ENCODE data around the gene ICAM1.

The ICAM1 gene

DNA sequence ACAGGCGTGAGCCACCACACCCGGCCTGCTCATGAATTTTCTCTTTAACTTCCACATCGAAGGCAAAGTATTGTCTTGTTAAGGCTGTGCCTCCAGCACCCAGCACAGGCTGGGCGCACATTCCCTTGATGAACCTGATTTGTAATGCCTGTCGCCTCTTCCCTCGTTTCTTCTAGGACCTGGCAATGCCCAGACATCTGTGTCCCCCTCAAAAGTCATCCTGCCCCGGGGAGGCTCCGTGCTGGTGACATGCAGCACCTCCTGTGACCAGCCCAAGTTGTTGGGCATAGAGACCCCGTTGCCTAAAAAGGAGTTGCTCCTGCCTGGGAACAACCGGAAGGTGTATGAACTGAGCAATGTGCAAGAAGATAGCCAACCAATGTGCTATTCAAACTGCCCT is 3.7 kb downstream of the ICAM1 start:
- Histone ChIP-seq H3K79me2 (ENCODE audit: control insufficient read depth, insufficient read depth, low read length, poor library complexity) (no peaks in the 10 kb centered on the region), H4K91ac (ENCODE audit: low read depth, low read length) (no peak overlapping the region), H4K12ac (ENCODE audit: low read depth, low read length) (no peak overlapping the region), H3K36me3 (ENCODE audit: control insufficient read depth in 1 of 2, insufficient read depth in 2 of 2, low read length in 2 of 2) (no peaks in the 10 kb centered on the region), H3K79me1 (ENCODE audit: low read length) (peaks cover 2% of the 10 kb centered on the region), H3K18ac (ENCODE audit: low read length) (no peak overlapping the region), H2AFZ (ENCODE audit: insufficient read depth, low read length, poor library complexity) (no peak overlapping the region), H2BK5ac (ENCODE audit: low read depth, low read length, poor library complexity) (no peak overlapping the region), H3K27ac (ENCODE audit: low read depth, low read length) (no peak overlapping the region), H3K4me1 (ENCODE audit: control insufficient read depth in 1 of 2, insufficient read depth in 2 of 2, low read length in 2 of 2) (peaks cover 13 to 14% of the 10 kb centered on the region in 2 experiments), H3K4me2 (ENCODE audit: low read length) (no peak overlapping the region), H3K9ac (ENCODE audit: low read length) (no peak overlapping the region), H3K23ac (ENCODE audit: low read length) (no peak overlapping the region), H2BK12ac (ENCODE audit: low read length) (no peak overlapping the region), H3K4ac (ENCODE audit: low read depth, low read length) (no peak overlapping the region), H4K8ac (ENCODE audit: low read depth, low read length) (no peak overlapping the region), H2AK5ac (ENCODE audit: low read length) (no peak overlapping the region), H3K27me3 (ENCODE audit: insufficient read depth, low read length) (no peaks in the 10 kb centered on the region), H3K4me3 (ENCODE audit: low read depth, low read length) (no peak overlapping the region), H2BK120ac (ENCODE audit: insufficient read depth, low read length, poor library complexity) (no peak overlapping the region), H3K9me3 (ENCODE audit: insufficient read depth, low read depth, low read length) (no peaks in the 10 kb centered on the region), H3K14ac (ENCODE audit: low read length) (no peak overlapping the region)
- WGBS (ENCODE audit: extremely low coverage, insufficient coverage, insufficient read length), result no CpG with 5 or more reads among the region's 10 CpGs
- DNase-seq, result no peak

DNA sequence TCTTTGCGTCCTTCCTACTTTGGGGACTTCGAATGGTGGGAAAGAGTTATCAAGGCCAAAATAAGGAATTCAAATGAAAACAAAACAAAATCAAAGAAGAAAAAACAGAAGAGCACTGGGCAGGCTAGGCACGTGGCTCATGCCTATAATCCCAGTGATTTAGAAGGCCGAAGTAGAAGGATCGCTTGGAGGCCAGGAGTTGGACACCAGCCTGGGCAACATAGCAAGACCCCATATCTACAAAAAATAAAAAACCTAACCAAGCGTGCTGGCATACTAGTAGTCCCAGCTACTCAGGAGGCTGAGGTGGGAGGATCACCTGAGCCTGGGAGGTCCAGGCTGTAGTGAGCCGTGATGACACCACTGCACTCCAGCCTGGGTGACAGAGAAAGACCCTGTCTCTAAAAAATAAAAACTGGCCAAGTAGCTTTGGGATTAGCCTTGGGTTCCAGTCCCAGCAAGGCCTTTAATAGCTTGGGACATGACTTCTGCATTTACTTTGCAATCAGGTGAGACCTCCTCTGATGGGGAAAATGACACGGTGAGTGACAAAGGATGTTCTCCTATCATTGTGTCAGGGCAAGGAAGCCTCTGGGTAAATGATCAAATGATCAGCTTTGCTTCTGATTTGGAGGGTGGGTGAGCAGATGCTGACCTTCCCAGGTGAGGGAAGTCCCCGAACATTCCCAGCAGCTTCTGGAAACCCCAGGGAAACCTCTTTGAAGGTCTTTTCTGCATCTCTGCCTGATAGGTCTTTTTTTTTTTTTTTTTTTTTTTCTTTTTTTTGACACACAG is 7.1 kb downstream of the ICAM1 start:
- Histone ChIP-seq H2AFZ (ENCODE audit: insufficient read depth, low read length, poor library complexity) (no peak overlapping the region), H3K27me3 (ENCODE audit: insufficient read depth, low read length) (no peaks in the 10 kb centered on the region), H3K4ac (ENCODE audit: low read depth, low read length) (no peak overlapping the region), H3K79me2 (ENCODE audit: control insufficient read depth, insufficient read depth, low read length, poor library complexity) (no peaks in the 10 kb centered on the region), H3K14ac (ENCODE audit: low read length) (no peak overlapping the region), H2AK5ac (ENCODE audit: low read length) (no peak overlapping the region), H3K4me2 (ENCODE audit: low read length) (no peak overlapping the region), H3K27ac (ENCODE audit: low read depth, low read length) (no peak overlapping the region), H3K4me3 (ENCODE audit: low read depth, low read length) (no peak overlapping the region), H3K9ac (ENCODE audit: low read length) (no peak overlapping the region), H3K4me1 (ENCODE audit: control insufficient read depth in 1 of 2, insufficient read depth in 2 of 2, low read length in 2 of 2) (no peaks in the 10 kb centered on the region), H2BK120ac (ENCODE audit: insufficient read depth, low read length, poor library complexity) (no peak overlapping the region), H4K8ac (ENCODE audit: low read depth, low read length) (no peak overlapping the region), H3K79me1 (ENCODE audit: low read length) (no peaks in the 10 kb centered on the region), H2BK12ac (ENCODE audit: low read length) (no peak overlapping the region), H4K12ac (ENCODE audit: low read depth, low read length) (no peak overlapping the region), H3K9me3 (ENCODE audit: insufficient read depth, low read depth, low read length) (no peaks in the 10 kb centered on the region), H2BK5ac (ENCODE audit: low read depth, low read length, poor library complexity) (no peak overlapping the region), H4K91ac (ENCODE audit: low read depth, low read length) (no peak overlapping the region), H3K18ac (ENCODE audit: low read length) (no peak overlapping the region), H3K36me3 (ENCODE audit: control insufficient read depth in 1 of 2, insufficient read depth in 2 of 2, low read length in 2 of 2) (no peaks in the 10 kb centered on the region), H3K23ac (ENCODE audit: low read length) (no peak overlapping the region)
- no peak for DNase-seq
- WGBS (ENCODE audit: extremely low coverage, insufficient coverage, insufficient read length), result no CpG with 5 or more reads among the region's 9 CpGs

DNA sequence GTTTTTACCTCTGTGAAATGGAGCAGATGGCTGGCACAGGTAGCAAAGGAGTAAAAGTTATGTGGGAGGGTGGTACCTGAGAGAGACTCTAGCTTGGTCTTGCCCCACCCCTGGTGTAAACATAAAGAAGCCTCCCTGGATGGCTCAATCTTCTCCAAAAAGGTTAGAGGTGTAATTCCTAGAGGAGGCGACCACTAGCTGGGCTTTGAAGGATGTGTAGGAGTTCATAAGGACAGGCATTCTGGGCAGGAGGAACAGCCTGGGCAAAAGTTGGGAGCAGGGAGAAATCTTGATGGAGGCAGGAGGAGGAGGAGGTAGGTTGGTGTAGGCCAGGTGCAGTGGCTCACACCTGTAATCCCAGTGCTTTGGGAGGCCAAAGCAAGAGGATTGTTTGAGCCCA is 8.0 kb downstream of the ICAM1 start:
- no peak overlapping the region for H3K23ac ChIP-seq (ENCODE audit: low read length)
- peaks cover 2% of the 10 kb centered on the region for H3K9me3 ChIP-seq (ENCODE audit: insufficient read depth, low read depth, low read length)
- DNase-seq, result no peak
- no peak overlapping the region for H4K12ac ChIP-seq (ENCODE audit: low read depth, low read length)
- no peak overlapping the region for H3K4ac ChIP-seq (ENCODE audit: low read depth, low read length)
- no peak overlapping the region for H2BK120ac ChIP-seq (ENCODE audit: insufficient read depth, low read length, poor library complexity)
- WGBS (ENCODE audit: extremely low coverage, insufficient coverage, insufficient read length), result no CpG with 5 or more reads among the region's 1 CpG
- H3K79me1 ChIP-seq (ENCODE audit: low read length), result no peaks in the 10 kb centered on the region
- no peak overlapping the region for H3K18ac ChIP-seq (ENCODE audit: low read length)
- no peaks in the 10 kb centered on the region for H3K36me3 ChIP-seq (ENCODE audit: control insufficient read depth in 1 of 2, insufficient read depth in 2 of 2, low read length in 2 of 2)
- no peak overlapping the region for H2AK5ac ChIP-seq (ENCODE audit: low read length)
- no peaks in the 10 kb centered on the region for H3K4me1 ChIP-seq (ENCODE audit: control insufficient read depth in 1 of 2, insufficient read depth in 2 of 2, low read length in 2 of 2)
- no peak overlapping the region for H2BK12ac ChIP-seq (ENCODE audit: low read length)
- H3K79me2 ChIP-seq (ENCODE audit: control insufficient read depth, insufficient read depth, low read length, poor library complexity), result no peaks in the 10 kb centered on the region
- no peak overlapping the region for H3K14ac ChIP-seq (ENCODE audit: low read length)
- no peak overlapping the region for H3K27ac ChIP-seq (ENCODE audit: low read depth, low read length)
- H4K91ac ChIP-seq (ENCODE audit: low read depth, low read length), result no peak overlapping the region
- H2AFZ ChIP-seq (ENCODE audit: insufficient read depth, low read length, poor library complexity), result no peak overlapping the region
- H4K8ac ChIP-seq (ENCODE audit: low read depth, low read length), result no peak overlapping the region
- H3K9ac ChIP-seq (ENCODE audit: low read length), result no peak overlapping the region
- H3K27me3 ChIP-seq (ENCODE audit: insufficient read depth, low read length), result no peaks in the 10 kb centered on the region
- H3K4me2 ChIP-seq (ENCODE audit: low read length), result no peak overlapping the region
- no peak overlapping the region for H2BK5ac ChIP-seq (ENCODE audit: low read depth, low read length, poor library complexity)
- no peak overlapping the region for H3K4me3 ChIP-seq (ENCODE audit: low read depth, low read length)

DNA sequence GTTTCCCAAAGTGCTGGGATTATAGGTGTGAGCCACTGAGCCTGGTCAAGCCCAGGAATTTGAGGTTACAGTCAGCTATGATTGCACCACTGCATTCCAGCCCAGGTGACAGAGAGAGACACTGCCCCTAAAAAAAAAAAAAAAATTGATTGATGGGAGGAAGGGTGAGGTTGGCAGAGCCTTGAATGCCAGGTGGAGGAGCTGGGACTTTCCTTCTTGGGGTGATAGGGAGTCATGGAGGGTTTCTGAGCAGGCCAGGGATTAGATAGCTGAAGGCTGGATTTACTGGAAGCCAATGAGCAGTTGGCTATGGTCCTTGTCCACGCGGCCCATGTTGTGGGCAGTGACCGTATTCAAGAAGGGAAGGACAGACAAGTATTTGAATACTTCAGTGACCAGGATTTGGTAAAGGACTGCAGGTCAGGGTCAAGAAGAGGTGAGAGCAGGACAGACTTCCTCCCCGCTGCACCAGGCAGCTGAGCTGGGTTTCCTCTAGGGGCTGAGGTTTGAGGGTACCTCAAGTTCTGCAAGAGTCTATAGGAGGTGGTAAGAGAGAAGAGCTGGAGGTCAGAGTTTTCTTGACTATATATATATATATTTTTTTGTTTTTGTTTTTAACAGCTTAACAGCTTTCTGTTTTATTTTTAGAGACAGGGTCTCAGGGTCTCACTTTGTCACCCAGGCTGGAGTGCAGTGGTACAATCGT is 9.0 kb downstream of the ICAM1 start:
- H3K4ac ChIP-seq (ENCODE audit: low read depth, low read length), result no peak overlapping the region
- no CpG with 5 or more reads among the region's 5 CpGs for WGBS (ENCODE audit: extremely low coverage, insufficient coverage, insufficient read length)
- H4K12ac ChIP-seq (ENCODE audit: low read depth, low read length), result no peak overlapping the region
- no peak overlapping the region for H3K14ac ChIP-seq (ENCODE audit: low read length)
- H2BK12ac ChIP-seq (ENCODE audit: low read length), result no peak overlapping the region
- H4K8ac ChIP-seq (ENCODE audit: low read depth, low read length), result no peak overlapping the region
- H2BK5ac ChIP-seq (ENCODE audit: low read depth, low read length, poor library complexity), result no peak overlapping the region
- no peak overlapping the region for H3K4me2 ChIP-seq (ENCODE audit: low read length)
- peak overlapping the region; percentile 40 for H3K23ac ChIP-seq (ENCODE audit: low read length)
- H3K27me3 ChIP-seq (ENCODE audit: insufficient read depth, low read length), result no peaks in the 10 kb centered on the region
- peaks cover 2% of the 10 kb centered on the region for H3K9me3 ChIP-seq (ENCODE audit: insufficient read depth, low read depth, low read length)
- no peak overlapping the region for H2BK120ac ChIP-seq (ENCODE audit: insufficient read depth, low read length, poor library complexity)
- no peak overlapping the region for H4K91ac ChIP-seq (ENCODE audit: low read depth, low read length)
- no peak overlapping the region for H2AK5ac ChIP-seq (ENCODE audit: low read length)
- no peak overlapping the region for H3K18ac ChIP-seq (ENCODE audit: low read length)
- no peak overlapping the region for H2AFZ ChIP-seq (ENCODE audit: insufficient read depth, low read length, poor library complexity)
- no peak overlapping the region for H3K27ac ChIP-seq (ENCODE audit: low read depth, low read length)
- DNase-seq, result no peak
- H3K36me3 ChIP-seq (ENCODE audit: control insufficient read depth in 1 of 2, insufficient read depth in 2 of 2, low read length in 2 of 2), result no peaks in the 10 kb centered on the region
- H3K79me2 ChIP-seq (ENCODE audit: control insufficient read depth, insufficient read depth, low read length, poor library complexity), result no peaks in the 10 kb centered on the region
- H3K4me1 ChIP-seq (ENCODE audit: control insufficient read depth in 1 of 2, insufficient read depth in 2 of 2, low read length in 2 of 2), result no peaks in the 10 kb centered on the region
- no peak overlapping the region for H3K9ac ChIP-seq (ENCODE audit: low read length)
- H3K79me1 ChIP-seq (ENCODE audit: low read length), result no peaks in the 10 kb centered on the region
- no peak overlapping the region for H3K4me3 ChIP-seq (ENCODE audit: low read depth, low read length)

Data from trophoblast cell (in vitro differentiated cells and primary cell).